H1 (cell line): ENCODE results near the gene CCDC91. TPM values are rescaled to one million over a fixed set of nuclear protein-coding genes. Genes with fewer than 3 reads are reported as not detected.

Experiments
- BACH1 ChIP-seq: IDR thresholded peaks from 2 replicates; pipeline ENCODE4 v1.6.1; 2012; ENCODE audit warnings: low read length, improper control_type of control experiment
- CBX5 ChIP-seq: fragments of 300-800, 300-1000 bp; sonication (generic); IDR thresholded peaks from 2 replicates; pipeline ENCODE4 v1.7.1; 2016; ENCODE audit warnings: antibody characterized with exemption, low read length, low read depth
- SP2 ChIP-seq: IDR thresholded peaks from 2 replicates; pipeline ENCODE4 v1.6.1; 2012; ENCODE audit warnings: mild to moderate bottlenecking, low read length, inconsistent platforms
- TAF1 ChIP-seq: IDR thresholded peaks from 2 replicates; pipeline ENCODE4 v1.6.1; 2011; ENCODE audit warnings: mild to moderate bottlenecking, low read depth, low read length
- polyA plus RNA-seq, 7 experiments: library from polyadenylated mRNA; depleted of rRNA in 3 of 7; stranded (reverse) in 5 of 7; unstranded in 2 of 7; fragments of >200 nt in 5 of 7; fragments of 200-250 nt in 2 of 7; gene quantifications; 1 replicate in 5 of 7; 2 replicates in 1 of 7; 4 replicates in 1 of 7; pipeline versions ENCODE4 v1.2.1 to v1.2.3, GENCODE V29; 2011 to 2013; ENCODE audit warnings: missing spikeins in 2 of 7, mixed read lengths in 2 of 7
- total RNA-seq: library from RNA; stranded (reverse); fragmentation: NEBNext Ultra II Directional; extraction: Animal tissue kit (Norgen Biotek cat#: 25700); gene quantifications from 2 replicates; pipeline ENCODE4 v1.2.1, GENCODE V29; 2021

CCDC91 gene
- total and polyA plus RNA-seq, 2 of the 8 experiments (the other 6 are each of a cell fraction or from before 2014, with no cell fraction given) = 8.6 to 23.1 TPM

GRCh38 chr12:28498850-28499249 is 308.6 kb downstream of the CCDC91 start (continued):
- TF ChIP-seq BACH1 (no peak), TAF1 (no peak), CBX5 (no peak), SP2 (no peak)
